PFSK-1 (cell line): ENCODE data around the gene AKR1A1.

Source experiments
- FOXP2 ChIP-seq: optimal IDR thresholded peaks from 2 replicates; pipeline ENCODE3; 2011; ENCODE audit warnings: borderline replicate concordance, control low read depth, inconsistent platforms; ENCODE audit not compliant: insufficient read depth; ENCODE audit errors: extremely low read length, extremely low read depth
- POLR2AphosphoS5 ChIP-seq: IDR thresholded peaks from 2 replicates; pipeline ENCODE4 v1.6.1; 2012; ENCODE audit warnings: low read depth, mild to moderate bottlenecking, control low read depth, low read length, moderate library complexity
- REST ChIP-seq, 2 experiments: IDR thresholded peaks; 2 replicates each; pipeline versions ENCODE4 v1.6.1 to v1.8.0; 2011 to 2012; ENCODE audit warnings: low read depth in 2 of 2, low read length in 2 of 2, control low read depth in 1 of 2, inconsistent platforms in 1 of 2, mild to moderate bottlenecking in 1 of 2, moderate library complexity in 1 of 2; ENCODE audit not compliant: insufficient read depth in 1 of 2
- SIN3A ChIP-seq: IDR thresholded peaks from 2 replicates; pipeline ENCODE4 v1.6.1; 2012; ENCODE audit warnings: mild to moderate bottlenecking, low read length, moderate library complexity, borderline replicate concordance; ENCODE audit not compliant: insufficient read depth
- TAF1 ChIP-seq: IDR thresholded peaks from 2 replicates; pipeline ENCODE4 v1.6.1; 2012; ENCODE audit warnings: low read length, control low read depth, borderline replicate concordance; ENCODE audit not compliant: insufficient read depth

Gene AKR1A1

GRCh38 chr1:45521413-45522323 is 29.0 kb upstream of the AKR1A1 start, which contains the start of gene PRDX1:
Gene PRDX1, minus strand, starts transcription at chr1:45521884. Its CDS starts 2,841 bp downstream, at chr1:45519043.
- TF ChIP-seq SIN3A (peak; percentile 95), REST (IDR thresholded peaks at IDR 0.05; ENCODE audit: insufficient read depth in 1 of 2, low read depth in 2 of 2, low read length in 2 of 2) (peak; percentile 56 to 72; a peak in 3 of 4 replicates), TAF1 (peak; percentile 100), FOXP2 (no peak), POLR2AphosphoS5 (peak; percentile 100)

GRCh38 chr1:45522324-45523104 is 28.1 kb upstream of the AKR1A1 start:
- no peak for TF ChIP-seq SIN3A
- no peak for TF ChIP-seq REST (IDR thresholded peaks at IDR 0.05; ENCODE audit: insufficient read depth in 1 of 2, low read depth in 2 of 2, low read length in 2 of 2)
- no peak for TF ChIP-seq POLR2AphosphoS5
- TF ChIP-seq FOXP2: no peak
- TF ChIP-seq TAF1: no peak

- TF ChIP-seq POLR2AphosphoS5 (no peak), TAF1 (no peak), FOXP2 (no peak), REST (IDR thresholded peaks at IDR 0.05; ENCODE audit: insufficient read depth in 1 of 2, low read depth in 2 of 2, low read length in 2 of 2) (no peak), SIN3A (no peak)
Measured at GRCh38 chr1:45526135-45526644, 24.4 kb upstream of the AKR1A1 start.

GRCh38 chr1:45530632-45531135 is 19.9 kb upstream of the AKR1A1 start:
- no peak for TF ChIP-seq REST (IDR thresholded peaks at IDR 0.05; ENCODE audit: insufficient read depth in 1 of 2, low read depth in 2 of 2, low read length in 2 of 2)
- no peak for TF ChIP-seq FOXP2
- no peak for TF ChIP-seq TAF1
- TF ChIP-seq POLR2AphosphoS5: no peak
